GM23338 (cell line): Measurements from ENCODE around the gene ITFG1. TPM values are rescaled to one million over a fixed set of nuclear protein-coding genes. Genes with fewer than 3 reads are reported as not detected.

Experiments used
- ATAC-seq: fragments of 200-7000 bp; cut with Tn5 transposase; 3 replicates; pipeline ENCODE4 v1.9.1; 2020
- DNase-seq: peaks from one replicate; pipeline ENCODE4 v3.0.0-alpha.2; 2015; ENCODE audit warnings: low spot score
- H2AFZ ChIP-seq: fragments of 200-600 bp; sonication (generic); 2 replicates; pipeline ENCODE4 v1.8.0; 2016; ENCODE audit warnings: antibody characterized with exemption, mild to moderate bottlenecking, moderate library complexity
- H3F3A ChIP-seq: fragments of 200-600 bp; sonication (generic); replicated peaks from 2 replicates; pipeline ENCODE4 v1.8.0; 2017; ENCODE audit warnings: antibody characterized with exemption, mixed run types, low read depth
- H3K27ac ChIP-seq: fragments of 200-600 bp; sonication (generic); 2 replicates; pipeline ENCODE4 v1.6.1; 2016; ENCODE audit warnings: low read depth
- H3K27me3 ChIP-seq: fragments of 200-600 bp; sonication (generic); 2 replicates; pipeline ENCODE4 v1.8.0; 2016; ENCODE audit warnings: mild to moderate bottlenecking, mixed run types, moderate library complexity; ENCODE audit not compliant: insufficient read depth
- H3K36me3 ChIP-seq: fragments of 200-600 bp; sonication (generic); 2 replicates; pipeline ENCODE4 v1.8.0; 2016; ENCODE audit warnings: mild to moderate bottlenecking; ENCODE audit not compliant: insufficient read depth
- H3K4me1 ChIP-seq: fragments of 200-600 bp; sonication (generic); 2 replicates; pipeline ENCODE4 v1.8.0; 2016; ENCODE audit warnings: mild to moderate bottlenecking, moderate library complexity; ENCODE audit not compliant: insufficient read depth
- H3K4me2 ChIP-seq: fragments of 200-600 bp; sonication (generic); 2 replicates; pipeline ENCODE4 v1.7.1; 2017; ENCODE audit warnings: mixed run types
- H3K4me3 ChIP-seq: fragments of 200-600 bp; sonication (generic); 2 replicates; pipeline ENCODE4 v1.6.1; 2016; ENCODE audit warnings: mixed run types
- H3K79me2 ChIP-seq: fragments of 200-600 bp; sonication (generic); replicated peaks from 2 replicates; pipeline ENCODE4 v1.8.0; 2017; ENCODE audit warnings: mild to moderate bottlenecking; ENCODE audit not compliant: insufficient read depth
- H3K9me2 ChIP-seq: fragments of 200-600 bp; sonication (generic); 2 replicates; pipeline ENCODE4 v1.8.0; 2017; ENCODE audit not compliant: insufficient read depth
- H4K20me1 ChIP-seq: fragments of 200-600 bp; sonication (generic); replicated peaks from 2 replicates; pipeline ENCODE4 v1.8.0; 2017; ENCODE audit warnings: mild to moderate bottlenecking; ENCODE audit not compliant: insufficient read depth
- H3K27ac Mint-ChIP-seq: 2 replicates; pipeline ENCODE4 v1.8.0; 2020; ENCODE audit warnings: inconsistent platforms, mild to moderate bottlenecking, moderate library complexity, mixed read lengths
- H3K27me3 Mint-ChIP-seq: 3 replicates; pipeline ENCODE4 v1.8.0; 2022; ENCODE audit warnings: low read depth, mild to moderate bottlenecking, moderate library complexity, mixed read lengths, inconsistent platforms; ENCODE audit not compliant: insufficient read depth, poor library complexity
- H3K36me3 Mint-ChIP-seq: 3 replicates; pipeline ENCODE4 v1.8.0; 2021; ENCODE audit warnings: low read depth, mild to moderate bottlenecking, inconsistent platforms, moderate library complexity, mixed read lengths
- H3K4me1 Mint-ChIP-seq: 3 replicates; pipeline ENCODE4 v1.8.0; 2020; ENCODE audit warnings: mild to moderate bottlenecking, inconsistent platforms, mixed read lengths
- H3K4me3 Mint-ChIP-seq: 3 replicates; pipeline ENCODE4 v1.8.0; 2021; ENCODE audit warnings: moderate library complexity, mild to moderate bottlenecking, inconsistent platforms, mixed read lengths
- H3K9me3 Mint-ChIP-seq: 3 replicates; pipeline ENCODE4 v1.8.0; 2020; ENCODE audit warnings: moderate library complexity, mild to moderate bottlenecking, inconsistent platforms, mixed read lengths
- CREB1 ChIP-seq: fragments of 250-450 bp; sonication (Bioruptor Pico); IDR thresholded peaks from 2 replicates; pipeline ENCODE4 v1.5.0; 2020; ENCODE audit warnings: low read depth, mild to moderate bottlenecking, moderate library complexity
- CTCF ChIP-seq, 2 experiments: fragments of 200-600 bp in 1 of 2; sonication (generic) in 1 of 2; conservative IDR thresholded peaks; 2 replicates each; pipeline versions ENCODE4 v1.5.1 to v1.6.1; 2016 to 2017; ENCODE audit warnings: antibody characterized with exemption in 2 of 2, low read depth in 2 of 2, mild to moderate bottlenecking in 2 of 2, moderate library complexity in 1 of 2
- EZH2 ChIP-seq: fragments of 200-600 bp; sonication (generic); IDR thresholded peaks from one replicate; pipeline ENCODE4 v1.8.0; 2017; ENCODE audit warnings: antibody characterized with exemption, mild to moderate bottlenecking, low read depth; ENCODE audit not compliant: unreplicated experiment
- EZH2phosphoT487 ChIP-seq: fragments of 200-600 bp; sonication (generic); IDR thresholded peaks from one replicate; pipeline ENCODE4 v1.8.1; 2018; ENCODE audit warnings: antibody characterized with exemption; ENCODE audit not compliant: unreplicated experiment
- JUNB ChIP-seq: IDR thresholded peaks from one replicate; pipeline ENCODE4 v1.6.1; 2016; ENCODE audit warnings: antibody characterized with exemption; ENCODE audit not compliant: unreplicated experiment
- NANOG ChIP-seq: IDR thresholded peaks from 2 replicates; pipeline ENCODE4 v1.6.1; 2016; ENCODE audit warnings: antibody characterized with exemption, borderline replicate concordance
- POLR2AphosphoS5 ChIP-seq: IDR thresholded peaks from 2 replicates; pipeline ENCODE4 v1.6.1; 2016; ENCODE audit warnings: antibody characterized with exemption, low read depth
- STAT1 ChIP-seq: IDR thresholded peaks from one replicate; pipeline ENCODE4 v1.6.1; 2016; ENCODE audit warnings: antibody characterized with exemption; ENCODE audit not compliant: unreplicated experiment
- ZNF114 ChIP-seq: fragments of 250-450 bp; sonication (Bioruptor Pico); IDR thresholded peaks from 2 replicates; pipeline ENCODE4 v1.5.0; 2020; ENCODE audit warnings: mild to moderate bottlenecking, moderate library complexity
- ZNF331 ChIP-seq: fragments of 250-450 bp; sonication (Bioruptor Pico); IDR thresholded peaks from 2 replicates; pipeline ENCODE4 v1.5.0; 2020; ENCODE audit warnings: low read depth, mild to moderate bottlenecking, moderate library complexity
- long read RNA-seq: library from polyadenylated mRNA; unstranded; transcript quantifications from one replicate; pipeline ENCODE4 v2.0.0, GENCODE V29; 2020; ENCODE audit not compliant: unreplicated experiment
- polyA plus RNA-seq: library from polyadenylated mRNA; unstranded; fragments of >200 nt; fragmentation: Nextera tagmentation; extraction: Ambion mirVana; gene quantifications from 2 replicates; pipeline ENCODE4 v1.2.1, GENCODE V29; 2016
- total RNA-seq: library from RNA; depleted of rRNA; stranded (reverse); fragments of >200 nt; shearing (Covaris generic); gene quantifications from 2 replicates; pipeline ENCODE4 v1.2.3, GENCODE V29; 2014; rRNA removed
- TF ChIP-seq, protein P1 (sequence below): IDR thresholded peaks from 2 replicates; pipeline ENCODE4 v1.6.1; 2016; ENCODE audit warnings: antibody characterized with exemption
- TF ChIP-seq, protein P2 (sequence below): fragments of 250-450 bp; sonication (Bioruptor Pico); IDR thresholded peaks from 2 replicates; pipeline ENCODE4 v1.5.0; 2020; ENCODE audit warnings: mild to moderate bottlenecking, moderate library complexity

The ITFG1 gene
- total RNA-seq (25.6 and 26.9 TPM in 2 replicates), polyA plus RNA-seq (14.7 and 18.5 TPM in 2 replicates)
- long read RNA-seq, transcript ITFG1-201 (18 exons, 3,400 nt), result major isoform, 15 of 22 reads
- long read RNA-seq, partial matches to known transcripts, result 3 of 22 reads
- long read RNA-seq, other reads (novel, unspliced or antisense), result 4 of 22 reads

GRCh38 chr16:47460711-47461597 is at the start of gene ITFG1, which contains the start of gene PHKB:
TSS of gene ITFG1 (minus strand) at chr16:47461063. CDS start at chr16:47461045, 18 bp downstream.
TSS of gene PHKB (plus strand) at chr16:47461331. CDS start at chr16:47461351, 20 bp downstream.
- Histone ChIP-seq H3K79me2 (peaks cover 43% of the 10 kb centered on the region), H2AFZ (peak within 1 kb of the TSS; percentile 98)
- H3K4me1 Mint-ChIP-seq, result peaks cover 23% of the 10 kb centered on the region
- TF ChIP-seq, protein P1, sequence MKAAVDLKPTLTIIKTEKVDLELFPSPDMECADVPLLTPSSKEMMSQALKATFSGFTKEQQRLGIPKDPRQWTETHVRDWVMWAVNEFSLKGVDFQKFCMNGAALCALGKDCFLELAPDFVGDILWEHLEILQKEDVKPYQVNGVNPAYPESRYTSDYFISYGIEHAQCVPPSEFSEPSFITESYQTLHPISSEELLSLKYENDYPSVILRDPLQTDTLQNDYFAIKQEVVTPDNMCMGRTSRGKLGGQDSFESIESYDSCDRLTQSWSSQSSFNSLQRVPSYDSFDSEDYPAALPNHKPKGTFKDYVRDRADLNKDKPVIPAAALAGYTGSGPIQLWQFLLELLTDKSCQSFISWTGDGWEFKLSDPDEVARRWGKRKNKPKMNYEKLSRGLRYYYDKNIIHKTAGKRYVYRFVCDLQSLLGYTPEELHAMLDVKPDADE, result 0 out of 2 replicates have a peak, but pooled peaks have one; percentile 31
- no peak for TF ChIP-seq EZH2phosphoT487
- TF ChIP-seq, protein P2, sequence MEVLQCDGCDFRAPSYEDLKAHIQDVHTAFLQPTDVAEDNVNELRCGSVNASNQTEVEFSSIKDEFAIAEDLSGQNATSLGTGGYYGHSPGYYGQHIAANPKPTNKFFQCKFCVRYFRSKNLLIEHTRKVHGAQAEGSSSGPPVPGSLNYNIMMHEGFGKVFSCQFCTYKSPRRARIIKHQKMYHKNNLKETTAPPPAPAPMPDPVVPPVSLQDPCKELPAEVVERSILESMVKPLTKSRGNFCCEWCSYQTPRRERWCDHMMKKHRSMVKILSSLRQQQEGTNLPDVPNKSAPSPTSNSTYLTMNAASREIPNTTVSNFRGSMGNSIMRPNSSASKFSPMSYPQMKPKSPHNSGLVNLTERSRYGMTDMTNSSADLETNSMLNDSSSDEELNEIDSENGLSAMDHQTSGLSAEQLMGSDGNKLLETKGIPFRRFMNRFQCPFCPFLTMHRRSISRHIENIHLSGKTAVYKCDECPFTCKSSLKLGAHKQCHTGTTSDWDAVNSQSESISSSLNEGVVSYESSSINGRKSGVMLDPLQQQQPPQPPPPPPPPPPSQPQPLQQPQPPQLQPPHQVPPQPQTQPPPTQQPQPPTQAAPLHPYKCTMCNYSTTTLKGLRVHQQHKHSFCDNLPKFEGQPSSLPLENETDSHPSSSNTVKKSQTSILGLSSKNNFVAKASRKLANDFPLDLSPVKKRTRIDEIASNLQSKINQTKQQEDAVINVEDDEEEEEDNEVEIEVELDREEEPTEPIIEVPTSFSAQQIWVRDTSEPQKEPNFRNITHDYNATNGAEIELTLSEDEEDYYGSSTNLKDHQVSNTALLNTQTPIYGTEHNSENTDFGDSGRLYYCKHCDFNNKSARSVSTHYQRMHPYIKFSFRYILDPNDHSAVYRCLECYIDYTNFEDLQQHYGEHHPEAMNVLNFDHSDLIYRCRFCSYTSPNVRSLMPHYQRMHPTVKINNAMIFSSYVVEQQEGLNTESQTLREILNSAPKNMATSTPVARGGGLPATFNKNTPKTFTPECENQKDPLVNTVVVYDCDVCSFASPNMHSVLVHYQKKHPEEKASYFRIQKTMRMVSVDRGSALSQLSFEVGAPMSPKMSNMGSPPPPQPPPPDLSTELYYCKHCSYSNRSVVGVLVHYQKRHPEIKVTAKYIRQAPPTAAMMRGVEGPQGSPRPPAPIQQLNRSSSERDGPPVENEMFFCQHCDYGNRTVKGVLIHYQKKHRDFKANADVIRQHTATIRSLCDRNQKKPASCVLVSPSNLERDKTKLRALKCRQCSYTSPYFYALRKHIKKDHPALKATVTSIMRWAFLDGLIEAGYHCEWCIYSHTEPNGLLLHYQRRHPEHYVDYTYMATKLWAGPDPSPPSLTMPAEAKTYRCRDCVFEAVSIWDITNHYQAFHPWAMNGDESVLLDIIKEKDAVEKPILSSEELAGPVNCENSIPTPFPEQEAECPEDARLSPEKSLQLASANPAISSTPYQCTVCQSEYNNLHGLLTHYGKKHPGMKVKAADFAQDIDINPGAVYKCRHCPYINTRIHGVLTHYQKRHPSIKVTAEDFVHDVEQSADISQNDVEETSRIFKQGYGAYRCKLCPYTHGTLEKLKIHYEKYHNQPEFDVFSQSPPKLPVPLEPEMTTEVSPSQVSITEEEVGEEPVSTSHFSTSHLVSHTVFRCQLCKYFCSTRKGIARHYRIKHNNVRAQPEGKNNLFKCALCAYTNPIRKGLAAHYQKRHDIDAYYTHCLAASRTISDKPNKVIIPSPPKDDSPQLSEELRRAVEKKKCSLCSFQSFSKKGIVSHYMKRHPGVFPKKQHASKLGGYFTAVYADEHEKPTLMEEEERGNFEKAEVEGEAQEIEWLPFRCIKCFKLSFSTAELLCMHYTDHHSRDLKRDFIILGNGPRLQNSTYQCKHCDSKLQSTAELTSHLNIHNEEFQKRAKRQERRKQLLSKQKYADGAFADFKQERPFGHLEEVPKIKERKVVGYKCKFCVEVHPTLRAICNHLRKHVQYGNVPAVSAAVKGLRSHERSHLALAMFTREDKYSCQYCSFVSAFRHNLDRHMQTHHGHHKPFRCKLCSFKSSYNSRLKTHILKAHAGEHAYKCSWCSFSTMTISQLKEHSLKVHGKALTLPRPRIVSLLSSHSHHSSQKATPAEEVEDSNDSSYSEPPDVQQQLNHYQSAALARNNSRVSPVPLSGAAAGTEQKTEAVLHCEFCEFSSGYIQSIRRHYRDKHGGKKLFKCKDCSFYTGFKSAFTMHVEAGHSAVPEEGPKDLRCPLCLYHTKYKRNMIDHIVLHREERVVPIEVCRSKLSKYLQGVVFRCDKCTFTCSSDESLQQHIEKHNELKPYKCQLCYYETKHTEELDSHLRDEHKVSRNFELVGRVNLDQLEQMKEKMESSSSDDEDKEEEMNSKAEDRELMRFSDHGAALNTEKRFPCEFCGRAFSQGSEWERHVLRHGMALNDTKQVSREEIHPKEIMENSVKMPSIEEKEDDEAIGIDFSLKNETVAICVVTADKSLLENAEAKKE (CRISPR knock-in tag), result no peak
- no peak for TF ChIP-seq ZNF331 (CRISPR knock-in tag)
- TF ChIP-seq STAT1, result no peak
- TF ChIP-seq NANOG, result no peak
- TF ChIP-seq EZH2, result no peak
- TF ChIP-seq ZNF114 (CRISPR knock-in tag), result no peak
- TF ChIP-seq JUNB, result no peak
- TF ChIP-seq CREB1 (CRISPR knock-in tag), result no peak
- TF ChIP-seq CTCF (conservative IDR thresholded peaks at IDR 0.05; ENCODE audit: low read depth in 2 of 2), result no peak
- peak; percentile 62 for TF ChIP-seq POLR2AphosphoS5

More at GRCh38 chr16:47460711-47461597, at the start of gene ITFG1, which contains the start of gene PHKB:
- peak; percentile 95 for DNase-seq
- peaks cover 7% of the 10 kb centered on the region for H3K27me3 Mint-ChIP-seq
- Histone ChIP-seq H3K9me2 (no peaks in the 10 kb centered on the region), H3K27me3 (no peaks in the 10 kb centered on the region), H3F3A (no peaks in the 10 kb centered on the region; the same call in 1 of the 2 replicates), H3K27ac (peak within 1 kb of the TSS; percentile 94), H3K36me3 (no peaks in the 10 kb centered on the region), H3K4me3 (peak within 1 kb of the TSS; percentile 93), H4K20me1 (no peaks in the 10 kb centered on the region), H3K4me1 (peaks cover 22% of the 10 kb centered on the region), H3K4me2 (peak within 1 kb of the TSS; percentile 95)
- peak; percentile 87 for ATAC-seq
- H3K36me3 Mint-ChIP-seq, result peaks cover 6% of the 10 kb centered on the region; the same call in 2 of the 3 replicates
- H3K27ac Mint-ChIP-seq, result peak within 1 kb of the TSS; percentile 96
- H3K4me3 Mint-ChIP-seq, result peak within 1 kb of the TSS; percentile 99
- H3K9me3 Mint-ChIP-seq, result no peaks in the 10 kb centered on the region
